Gastroesophageal sphincter (tissue), 3 donors: ENCODE results near the gene OR2AG1.
"Not testable (repeated sequence)": the region's sequence is repeated elsewhere in the genome, so short reads cannot be mapped to it uniquely, and the experiment has no call there.

ENCODE experiments used
- CTCF ChIP-seq, 4 experiments: fragments of 200-600 bp in 2 of 4; fragments of 450-650 bp in 2 of 4; sonication (generic) in 1 of 4; IDR thresholded peaks; one replicate each; pipeline ENCODE4 v1.5.1; 2017 to 2019; ENCODE audit warnings: antibody characterized with exemption in 4 of 4, mild to moderate bottlenecking in 2 of 4, moderate library complexity in 2 of 4
- POLR2A ChIP-seq, 2 donors: fragments of 450-650 bp; IDR thresholded peaks; one replicate each; pipeline ENCODE4 v1.6.1; 2017; ENCODE audit warnings: antibody characterized with exemption in 2 of 2, mild to moderate bottlenecking in 2 of 2, moderate library complexity in 1 of 2

- not testable (repeated sequence) for TF ChIP-seq CTCF, POLR2A (IDR thresholded peaks at IDR 0.05)
These were observed 18.3 kb downstream of the OR2AG1 start for GRCh38 chr11:6801075-6801474.
